ENCODE measurements around the gene CACNG4.

The CACNG4 gene

GRCh38 chr17:66996926-66997325, 32.4 kb downstream of the CACNG4 start:
- no peak for TF ChIP-seq CTCF (IDR thresholded peaks at IDR 0.05; ENCODE audit: borderline replicate concordance, insufficient read depth, low read depth, low read length)
- no peak overlapping the region for H3K4me3 ChIP-seq (ENCODE audit: low read depth, low read length)

GRCh38 chr17:67003231-67003630, 38.7 kb downstream of the CACNG4 start:
- H3K4me3 ChIP-seq (ENCODE audit: low read depth, low read length): no peak overlapping the region
- TF ChIP-seq CTCF (IDR thresholded peaks at IDR 0.05; ENCODE audit: borderline replicate concordance, insufficient read depth, low read depth, low read length): no peak

- TF ChIP-seq CTCF (IDR thresholded peaks at IDR 0.05; ENCODE audit: borderline replicate concordance, insufficient read depth, low read depth, low read length): no peak
- H3K4me3 ChIP-seq (ENCODE audit: low read depth, low read length): no peak overlapping the region
These were observed 39.7 kb downstream of the CACNG4 start for GRCh38 chr17:67004181-67004580.

- no peak overlapping the region for H3K4me3 ChIP-seq (ENCODE audit: low read depth, low read length)
- no peak for TF ChIP-seq CTCF (IDR thresholded peaks at IDR 0.05; ENCODE audit: borderline replicate concordance, insufficient read depth, low read depth, low read length)
These were observed 42.8 kb downstream of the CACNG4 start for GRCh38 chr17:67007266-67007665.

- TF ChIP-seq CTCF (IDR thresholded peaks at IDR 0.05; ENCODE audit: borderline replicate concordance, insufficient read depth, low read depth, low read length): no peak
- H3K4me3 ChIP-seq (ENCODE audit: low read depth, low read length): no peak overlapping the region
These were observed 43.6 kb downstream of the CACNG4 start for GRCh38 chr17:67008101-67008500.

GRCh38 chr17:67011527-67012175, 47.1 kb downstream of the CACNG4 start:
- TF ChIP-seq CTCF (IDR thresholded peaks at IDR 0.05; ENCODE audit: borderline replicate concordance, insufficient read depth, low read depth, low read length): no peak
- no peak overlapping the region for H3K4me3 ChIP-seq (ENCODE audit: low read depth, low read length)

- no peak overlapping the region for H3K4me3 ChIP-seq (ENCODE audit: low read depth, low read length)
- TF ChIP-seq CTCF (IDR thresholded peaks at IDR 0.05; ENCODE audit: borderline replicate concordance, insufficient read depth, low read depth, low read length): no peak
These were observed 49.4 kb downstream of the CACNG4 start for GRCh38 chr17:67013891-67014290.
